Left cardiac atrium (tissue), 4 donors: ENCODE data around the gene SRSF8. TPM values are rescaled to one million over a fixed set of nuclear protein-coding genes. Genes with fewer than 3 reads are reported as not detected.
"Not testable (repeated sequence)": the region's sequence is repeated elsewhere in the genome, so short reads cannot be mapped to it uniquely, and the experiment has no call there.

Experiments
- ATAC-seq, 2 donors: fragments of 200-7000 bp; cut with Tn5 transposase; one replicate each; pipeline ENCODE4 v1.9.1; 2020; ENCODE audit warnings: mild to moderate bottlenecking in 2 of 2, moderate library complexity in 2 of 2
- DNase-seq: peaks from one replicate; pipeline ENCODE4 v3.0.0-alpha.2; 2020
- intact Hi-C, 2 donors: fragments of 100-400 bp; cut with DNase I; formaldehyde crosslinking; loops; one replicate each; pipeline versions ENCODE4 v1.14.1 to v1.15.1; 2022 to 2023
- total RNA-seq, 2 donors: library from RNA; stranded (reverse); fragmentation: NEBNext Ultra II Directional; extraction: Animal tissue kit (Norgen Biotek cat#: 25700); gene quantifications; one replicate each; pipeline ENCODE4 v1.2.1, GENCODE V29; 2021
- donor health status: DM: no; HTN: yes; CAD: no.
- donor health status: DM: no; HTN: yes; CAD: no; lungs with severe emphysema.
- donor health status: DM: yes; HTN: yes; CAD: no.
- donor health status: Dilated cardiomyopathy.

SRSF8 gene
- total RNA-seq, 2 donors from 2014 or later, result 23.5 to 37.2 TPM

GRCh38 chr11:95111471-95111870, 44.8 kb downstream of the SRSF8 start:
- ATAC-seq, intact Hi-C loops, DNase-seq: not testable (repeated sequence)

- intact Hi-C loops, result no loop called here
- DNase-seq (no peak), ATAC-seq (no peak)
Measured at GRCh38 chr11:95111923-95112540, 45.3 kb downstream of the SRSF8 start.

- intact Hi-C loops, result no loop called here
- DNase-seq (no peak), ATAC-seq (no peak)
Measured at GRCh38 chr11:95115597-95115996, 48.9 kb downstream of the SRSF8 start.

GRCh38 chr11:95119361-95120060, 52.8 kb downstream of the SRSF8 start:
- intact Hi-C loops, result no loop called here
- ATAC-seq (no peak), DNase-seq (no peak)

Other genes with a start within 250 kb of the SRSF8 start
- gene CWC15, start 93.4 kb upstream of the SRSF8 start, total RNA-seq, result 10 to 100 TPM; 60.8 to 65.5 TPM
- under 1 TPM; 0.80 to 0.89 TPM for gene KDM4D, start 93.2 kb upstream of the SRSF8 start, total RNA-seq
- gene KDM4E, start 41.7 kb upstream of the SRSF8 start, total RNA-seq, result not detected
- not detected for gene KDM4F, start 17.5 kb upstream of the SRSF8 start, total RNA-seq
- 10 to 100 TPM; 13.4 to 19.8 TPM for gene ENDOD1, start 22.9 kb downstream of the SRSF8 start, total RNA-seq
- gene SESN3, start 164.3 kb downstream of the SRSF8 start, total RNA-seq, result 10 to 100 TPM in 1 of 2 donors, 1 to 10 TPM in 1; 9.0 to 17.2 TPM